GM21717 (cell line): Measurements from ENCODE around the gene ASAH2B.

Experiments used
- ATAC-seq: cut with Tn5 transposase; IDR thresholded peaks from one replicate; pipeline ENCODE4 v1.9.1; 2021; ENCODE audit warnings: mild to moderate bottlenecking, moderate library complexity; ENCODE audit not compliant: unreplicated experiment

Gene ASAH2B

GRCh38 chr10:50796693-50797092, 57.0 kb downstream of the ASAH2B start:
- ATAC-seq = no peak

GRCh38 chr10:50798297-50798696, 58.6 kb downstream of the ASAH2B start:
- ATAC-seq = no peak

- ATAC-seq = no peak
Measured at GRCh38 chr10:50799595-50799994, 59.9 kb downstream of the ASAH2B start.

GRCh38 chr10:50805981-50806622, 66.4 kb downstream of the ASAH2B start:
- ATAC-seq = no peak

GRCh38 chr10:50807851-50808776, 68.4 kb downstream of the ASAH2B start:
- ATAC-seq = no peak
